NB4 (cell line): ENCODE results near the gene KLHL26.

Source experiments
- DNase-seq: peaks from one replicate; pipeline ENCODE4 v3.0.0; 2010; ENCODE audit warnings: low read depth
- H3K4me3 ChIP-seq: one replicate; pipeline ENCODE4 v1.5.1; 2011; ENCODE audit warnings: mild to moderate bottlenecking, low read depth, low read length, moderate library complexity
- CTCF ChIP-seq: IDR thresholded peaks from one replicate; pipeline ENCODE4 v1.5.1; 2012; ENCODE audit warnings: low read depth, low read length
- MAX ChIP-seq: IDR thresholded peaks from 2 replicates; pipeline ENCODE4 v1.6.1; 2011; ENCODE audit warnings: low read depth, low read length
- MYC ChIP-seq: IDR thresholded peaks from 2 replicates; pipeline ENCODE4 v1.6.1; 2011; ENCODE audit warnings: low read depth, low read length
- POLR2A ChIP-seq: IDR thresholded peaks from 2 replicates; pipeline ENCODE4 v1.6.1; 2011; ENCODE audit warnings: mild to moderate bottlenecking; ENCODE audit not compliant: insufficient read length; ENCODE audit errors: extremely low read depth

KLHL26 gene

GRCh38 chr19:18660939-18661670, 24.3 kb downstream of the KLHL26 start:
- no peak for TF ChIP-seq MAX
- TF ChIP-seq MYC: no peak
- TF ChIP-seq CTCF: no peak
- no peak for TF ChIP-seq POLR2A
- no peak for DNase-seq
- H3K4me3 ChIP-seq: no peak overlapping the region

- no peak for TF ChIP-seq CTCF
- TF ChIP-seq MYC: no peak
- no peak for TF ChIP-seq MAX
- TF ChIP-seq POLR2A: no peak
- H3K4me3 ChIP-seq: no peak overlapping the region
- DNase-seq: no peak
Observed at GRCh38 chr19:18662972-18663732, 26.3 kb downstream of the KLHL26 start.

- TF ChIP-seq MAX (no peak), POLR2A (no peak), MYC (no peak), CTCF (no peak)
- no peak overlapping the region for H3K4me3 ChIP-seq
- no peak for DNase-seq
Observed at GRCh38 chr19:18663940-18664530, 27.2 kb downstream of the KLHL26 start.

GRCh38 chr19:18665771-18666202, 29.0 kb downstream of the KLHL26 start:
- TF ChIP-seq MYC (no peak), POLR2A (no peak), CTCF (no peak), MAX (no peak)
- no peak overlapping the region for H3K4me3 ChIP-seq
- DNase-seq: no peak

GRCh38 chr19:18666317-18666716, 29.5 kb downstream of the KLHL26 start:
- no peak overlapping the region for H3K4me3 ChIP-seq
- TF ChIP-seq POLR2A: no peak
- DNase-seq: no peak

GRCh38 chr19:18666784-18667183, 30.0 kb downstream of the KLHL26 start:
- TF ChIP-seq MYC: no peak
- TF ChIP-seq POLR2A: no peak
- no peak for TF ChIP-seq CTCF
- no peak for TF ChIP-seq MAX
- DNase-seq: no peak

More at GRCh38 chr19:18666784-18667183, 30.0 kb downstream of the KLHL26 start:
- H3K4me3 ChIP-seq: no peak overlapping the region
